Caco-2 (cell line): ENCODE results near the gene FADS3. TPM values are rescaled to one million over a fixed set of nuclear protein-coding genes. Genes with fewer than 3 reads are reported as not detected.

Experiments used
- BruUV-seq: library from RNA; stranded (reverse); fragments of 400-500 nt; replicated peaks from 2 replicates; lab custom pipeline; 2021; lab: Mats Ljungman, UMichigan
- CTCF ChIA-PET: fragments of 300-600 bp; sonication (Branson Sonifier 250); formaldehyde crosslinking; loops from one replicate; lab custom pipeline; 2022; ENCODE audit warnings: antibody characterized with exemption; lab: Charles Lee
- POLR2A ChIA-PET: fragments of 300-600 bp; sonication (Branson Sonifier 250); formaldehyde crosslinking; loops from one replicate; lab custom pipeline; 2022; ENCODE audit warnings: antibody characterized with exemption; lab: Charles Lee
- DNase-seq, 2 experiments: peaks; one replicate each; pipeline versions ENCODE4 v3.0.0 to v3.0.0-alpha.2; 2020 to 2022
- H3K27me3 ChIP-seq: replicated peaks from 2 replicates; pipeline ENCODE4 v1.6.0; 2011; ENCODE audit warnings: low read length; ENCODE audit not compliant: control insufficient read depth, insufficient read depth
- H3K36me3 ChIP-seq: 2 replicates; pipeline ENCODE4 v1.5.1; 2011; ENCODE audit warnings: low read length; ENCODE audit not compliant: control insufficient read depth, insufficient read depth
- H3K4me1 ChIP-seq: fragments of 250-450 bp; sonication (Bioruptor Pico); 2 replicates; pipeline ENCODE4 v1.5.1; 2020; ENCODE audit warnings: mild to moderate bottlenecking
- H3K4me3 ChIP-seq: 2 replicates; pipeline ENCODE4 v1.5.1; 2011; ENCODE audit warnings: low read depth, mild to moderate bottlenecking, control low read depth, low read length
- H3K9me3 ChIP-seq: fragments of 250-450 bp; sonication (Bioruptor Pico); 2 replicates; pipeline ENCODE4 v1.5.1; 2020; ENCODE audit warnings: mild to moderate bottlenecking, moderate library complexity
- H3K27ac Mint-ChIP-seq: one replicate; pipeline ENCODE4 v1.8.0; 2022; ENCODE audit warnings: mixed read lengths; ENCODE audit not compliant: unreplicated experiment
- H3K27me3 Mint-ChIP-seq: one replicate; pipeline ENCODE4 v1.8.0; 2022; ENCODE audit warnings: mixed read lengths; ENCODE audit not compliant: insufficient read depth, unreplicated experiment
- H3K36me3 Mint-ChIP-seq: one replicate; pipeline ENCODE4 v1.8.0; 2022; ENCODE audit warnings: mild to moderate bottlenecking, mixed read lengths; ENCODE audit not compliant: insufficient read depth, unreplicated experiment
- H3K4me1 Mint-ChIP-seq: one replicate; pipeline ENCODE4 v1.8.0; 2022; ENCODE audit warnings: low read depth, mixed read lengths; ENCODE audit not compliant: unreplicated experiment
- H3K4me3 Mint-ChIP-seq: one replicate; pipeline ENCODE4 v1.8.0; 2022; ENCODE audit warnings: mild to moderate bottlenecking, moderate library complexity, mixed read lengths; ENCODE audit not compliant: unreplicated experiment
- H3K9me3 Mint-ChIP-seq: one replicate; pipeline ENCODE4 v1.8.0; 2022; ENCODE audit warnings: mixed read lengths; ENCODE audit not compliant: unreplicated experiment
- CTCF ChIP-seq, 2 experiments: fragments of 200-600 bp in 1 of 2; IDR thresholded peaks; 1 replicate in 1 of 2; 2 replicates in 1 of 2; pipeline versions ENCODE4 v1.5.1 to v1.8.0; 2011 to 2022; ENCODE audit warnings: antibody characterized with exemption in 1 of 2, control low read depth in 1 of 2, inconsistent platforms in 1 of 2, low read depth in 1 of 2, low read length in 1 of 2, mild to moderate bottlenecking in 1 of 2, moderate library complexity in 1 of 2; ENCODE audit not compliant: insufficient read depth in 1 of 2, severe bottlenecking in 1 of 2, unreplicated experiment in 1 of 2
- intact Hi-C: fragments of 100-400 bp; cut with micrococcal nuclease; formaldehyde crosslinking; loops from one replicate; pipeline ENCODE4 v1.10.0; 2022; ENCODE audit not compliant: unreplicated experiment
- total RNA-seq: library from RNA; stranded (reverse); gene quantifications from 2 replicates; pipeline ENCODE4 v1.2.3, GENCODE V29; 2022

Gene FADS3
- total RNA-seq, 1 experiment from 2014 or later: 32.7 TPM

- intact Hi-C loops: loop anchor here (1.0 kb wide), 4 partner anchors 20 to 211 kb away; partner anchors contain the start of gene FADS3
- H3K4me3 Mint-ChIP-seq: no peak overlapping the region
- POLR2A ChIA-PET: no interaction called here
Measured at GRCh38 chr11:61871158-61871597, 20.2 kb downstream of the FADS3 start.

GRCh38 chr11:61870541-61871031 is 20.8 kb downstream of the FADS3 start:
- Histone ChIP-seq H3K36me3 (no peaks in the 10 kb centered on the region), H3K4me3 (no peak overlapping the region), H3K9me3 (no peaks in the 10 kb centered on the region), H3K27me3 (no peaks in the 10 kb centered on the region), H3K4me1 (peaks cover 12% of the 10 kb centered on the region)
- ChIA-PET CTCF (interaction anchor here (0.7 to 1.7 kb wide), 6 partner anchors 28 to 238 kb away, joined by 3 to 11 read pairs (median 6); no protein-coding TSS in a partner anchor), POLR2A (no interaction called here)
- H3K27me3 Mint-ChIP-seq: no peaks in the 10 kb centered on the region
- no peak for DNase-seq
- no peaks in the 10 kb centered on the region for H3K4me1 Mint-ChIP-seq
- BruUV-seq: no TSS peak
- H3K4me3 Mint-ChIP-seq: no peak overlapping the region
- intact Hi-C loops: loop anchor here (1.0 kb wide), 4 partner anchors 21 to 212 kb away; partner anchors contain the start of gene FADS3
- no peak for TF ChIP-seq CTCF (IDR thresholded peaks at IDR 0.05; ENCODE audit: insufficient read depth in 1 of 2, low read depth in 1 of 2, low read length in 1 of 2, severe bottlenecking in 1 of 2, unreplicated experiment in 1 of 2)
- no peak overlapping the region for H3K27ac Mint-ChIP-seq
- H3K36me3 Mint-ChIP-seq: no peaks in the 10 kb centered on the region
- no peaks in the 10 kb centered on the region for H3K9me3 Mint-ChIP-seq

More at GRCh38 chr11:61871158-61871597, 20.2 kb downstream of the FADS3 start:
- H3K27me3 ChIP-seq: no peaks in the 10 kb centered on the region
- Mint-ChIP-seq H3K36me3 (no peaks in the 10 kb centered on the region), H3K27ac (no peak overlapping the region), H3K27me3 (no peaks in the 10 kb centered on the region), H3K9me3 (no peaks in the 10 kb centered on the region), H3K4me1 (no peaks in the 10 kb centered on the region)
- no TSS peak for BruUV-seq
- no peaks in the 10 kb centered on the region for H3K36me3 ChIP-seq
- no peak overlapping the region for H3K4me3 ChIP-seq
- peaks cover 12% of the 10 kb centered on the region for H3K4me1 ChIP-seq
- no peaks in the 10 kb centered on the region for H3K9me3 ChIP-seq
- CTCF ChIA-PET: interaction anchor here (0.9 to 1.7 kb wide), 5 partner anchors 28 to 237 kb away, joined by 3 to 11 read pairs (median 7); no protein-coding TSS in a partner anchor
- DNase-seq: peak; percentile 64 to 79
- TF ChIP-seq CTCF (IDR thresholded peaks at IDR 0.05; ENCODE audit: insufficient read depth in 1 of 2, low read depth in 1 of 2, low read length in 1 of 2, severe bottlenecking in 1 of 2, unreplicated experiment in 1 of 2): peak; percentile 83 to 86

GRCh38 chr11:61869708-61870451 is 21.5 kb downstream of the FADS3 start:
- DNase-seq: no peak
- CTCF ChIA-PET: interaction anchor here (0.5 to 1.7 kb wide), 7 partner anchors 27 to 916 kb away, joined by 3 to 8 read pairs (median 5); no protein-coding TSS in a partner anchor
- BruUV-seq: no TSS peak

More at GRCh38 chr11:61869708-61870451, 21.5 kb downstream of the FADS3 start:
- POLR2A ChIA-PET: no interaction called here
- Mint-ChIP-seq H3K4me3 (no peak overlapping the region), H3K27ac (no peak overlapping the region), H3K36me3 (no peaks in the 10 kb centered on the region), H3K9me3 (no peaks in the 10 kb centered on the region), H3K27me3 (no peaks in the 10 kb centered on the region), H3K4me1 (no peaks in the 10 kb centered on the region)
- no peak for TF ChIP-seq CTCF (IDR thresholded peaks at IDR 0.05; ENCODE audit: insufficient read depth in 1 of 2, low read depth in 1 of 2, low read length in 1 of 2, severe bottlenecking in 1 of 2, unreplicated experiment in 1 of 2)
- intact Hi-C loops: no loop called here
- Histone ChIP-seq H3K4me3 (no peak overlapping the region), H3K27me3 (no peaks in the 10 kb centered on the region), H3K9me3 (no peaks in the 10 kb centered on the region), H3K4me1 (peaks cover 12% of the 10 kb centered on the region), H3K36me3 (no peaks in the 10 kb centered on the region)
